HG02610 (cell line): ENCODE data around the gene SV2A.
A peak's percentile ranks its signal among the peaks of the same experiment; 100 is the strongest.
"Not testable (repeated sequence)": the region's sequence is repeated elsewhere in the genome, so short reads cannot be mapped to it uniquely, and the experiment has no call there.

Experiments used
- ATAC-seq: cut with Tn5 transposase; IDR thresholded peaks from one replicate; pipeline ENCODE4 v1.9.1; 2021; ENCODE audit warnings: mild to moderate bottlenecking, moderate library complexity; ENCODE audit not compliant: unreplicated experiment

The SV2A gene

GRCh38 chr1:149887196-149887455 lies 30.5 kb downstream of the SV2A start:
- not testable (repeated sequence) for ATAC-seq

- peak; percentile 58 for ATAC-seq
Observed at GRCh38 chr1:149886396-149887195, 31.0 kb downstream of the SV2A start.

DNA sequence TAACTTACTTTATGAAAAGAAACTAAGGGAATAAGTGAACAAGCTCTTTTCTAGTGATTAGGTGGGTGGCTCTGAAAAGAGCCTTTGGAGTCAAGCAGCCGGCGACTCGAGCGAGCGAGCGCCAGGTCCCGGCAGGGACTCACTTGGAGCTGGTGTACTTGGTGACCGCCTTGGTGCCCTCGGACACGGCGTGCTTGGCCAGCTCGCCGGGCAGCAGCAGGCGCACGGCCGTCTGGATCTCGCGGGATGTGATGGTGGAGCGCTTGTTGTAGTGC lies 31.6 kb downstream of the SV2A start:
- not testable (repeated sequence) for ATAC-seq

- ATAC-seq, result no peak
Observed at GRCh38 chr1:149885339-149886120, 32.1 kb downstream of the SV2A start.

- ATAC-seq, result no peak
Observed at GRCh38 chr1:149884433-149885338, 33.0 kb downstream of the SV2A start.

- ATAC-seq, result no peak
Observed at GRCh38 chr1:149883598-149884247, 33.9 kb downstream of the SV2A start.

GRCh38 chr1:149881876-149882275 lies 35.8 kb downstream of the SV2A start:
- ATAC-seq, result no peak

DNA sequence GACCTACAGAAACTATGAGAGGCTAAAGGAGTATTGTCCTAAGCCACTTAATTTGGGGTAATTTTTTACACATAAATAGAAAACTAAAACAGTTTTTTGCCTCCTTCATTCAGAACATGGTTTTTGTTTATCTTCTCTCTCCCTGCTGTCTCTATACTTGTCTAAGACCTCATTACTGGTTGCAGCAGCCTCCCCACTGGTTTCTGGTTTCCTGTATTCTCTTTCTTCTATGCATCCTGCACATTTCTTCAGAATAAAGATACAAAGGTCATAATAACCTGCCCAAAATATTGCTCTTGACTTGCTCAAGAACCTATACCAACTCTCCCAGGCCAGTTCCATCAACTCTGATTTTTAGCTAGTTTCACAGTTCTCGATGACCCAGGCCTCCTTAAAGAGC lies 38.1 kb downstream of the SV2A start:
- no peak for ATAC-seq

DNA sequence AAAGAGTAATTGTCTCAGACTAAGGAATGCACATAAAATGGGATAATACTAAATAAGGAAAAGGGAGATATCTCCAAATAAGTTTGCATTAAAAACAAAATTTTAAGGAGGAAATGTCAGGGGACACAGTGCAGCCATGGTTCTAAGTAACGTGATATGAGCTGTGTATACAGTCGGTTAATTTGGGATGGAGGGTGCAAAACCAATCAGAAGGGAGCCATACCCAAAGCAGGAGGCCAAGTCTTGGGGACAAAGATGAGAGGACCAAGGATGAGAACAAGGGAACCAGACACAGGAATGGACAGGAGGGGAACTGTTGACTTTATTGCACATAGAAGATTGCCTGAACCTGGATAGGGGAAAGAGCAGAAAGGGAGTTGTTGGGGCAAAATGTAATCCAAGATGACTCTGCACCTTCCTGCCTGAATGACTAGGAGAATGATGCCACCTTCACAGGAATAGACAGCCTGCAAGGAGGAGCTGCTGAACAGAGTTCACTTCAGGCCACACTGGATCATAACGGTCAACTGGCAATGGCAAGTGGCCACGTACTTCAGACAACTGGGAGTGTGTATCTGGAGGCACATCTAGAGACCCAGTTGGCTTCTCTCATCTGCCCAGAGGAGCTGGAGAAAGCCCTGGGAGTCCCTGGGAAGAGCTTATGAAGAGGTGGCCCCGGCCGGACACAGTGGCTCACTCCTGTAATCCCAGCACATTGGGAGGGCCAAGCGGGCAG lies 40.3 kb downstream of the SV2A start:
- ATAC-seq, result no peak

- ATAC-seq, result not testable (repeated sequence)
Observed at GRCh38 chr1:149873060-149873459, 44.6 kb downstream of the SV2A start.

DNA sequence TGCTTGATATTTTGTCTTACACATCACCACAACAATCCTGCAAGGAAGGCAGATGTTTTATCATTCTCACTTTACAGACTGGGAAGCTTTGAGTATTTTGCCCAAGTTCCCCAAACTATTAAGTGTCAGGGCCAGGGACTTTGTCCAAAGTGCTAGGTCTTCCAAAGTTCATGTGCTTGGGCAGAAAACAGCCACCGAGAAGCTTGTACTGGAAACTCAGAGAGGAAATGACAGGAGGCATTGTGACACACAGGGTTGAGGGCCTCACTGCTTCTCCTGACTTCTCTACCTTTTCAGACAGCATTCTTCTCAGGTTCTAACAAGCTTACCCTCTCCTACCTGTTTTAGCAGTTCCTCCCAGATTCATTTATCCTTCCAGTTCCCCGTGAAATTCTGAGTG lies 50.8 kb downstream of the SV2A start:
- not testable (repeated sequence) for ATAC-seq

GRCh38 chr1:149861497-149862054 lies 56.1 kb downstream of the SV2A start:
- ATAC-seq, result peak; percentile 13

GRCh38 chr1:149860684-149861496 lies 56.8 kb downstream of the SV2A start:
- peak; percentile 70 for ATAC-seq

DNA sequence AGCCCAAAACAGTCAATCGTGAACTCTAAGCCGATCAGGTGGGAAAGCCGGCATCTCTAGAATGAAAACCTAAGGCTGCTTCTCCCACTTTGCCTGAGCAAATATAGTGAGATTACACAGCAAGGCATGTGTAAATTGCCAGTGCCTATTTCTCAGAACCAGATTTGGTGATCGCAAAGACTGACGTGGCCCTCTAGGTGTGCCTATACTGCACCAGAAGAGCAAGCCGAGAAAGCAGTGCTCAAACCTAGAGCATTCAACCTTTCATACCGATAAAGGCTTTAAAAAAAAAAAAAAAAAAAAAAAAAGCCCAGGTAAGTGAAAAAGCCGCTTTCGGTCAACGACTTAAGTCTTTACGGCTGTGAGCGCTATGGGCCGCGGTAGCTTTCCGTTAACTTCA lies 57.4 kb downstream of the SV2A start:
- peak; percentile 1 for ATAC-seq
